ENCODE measurements around the gene HIBCH.
"Not testable (repeated sequence)": the region's sequence is repeated elsewhere in the genome, so short reads cannot be mapped to it uniquely, and the experiment has no call there.

The HIBCH gene

GRCh38 chr2:190304404-190304803 is 15.2 kb downstream of the HIBCH start:
- DNase-seq (ENCODE audit: low spot score) = no peak

GRCh38 chr2:190303647-190304046 is 16.0 kb downstream of the HIBCH start:
- no peak for DNase-seq (ENCODE audit: low spot score)

- no peak for DNase-seq (ENCODE audit: low spot score)
Observed at GRCh38 chr2:190302052-190302451, 17.6 kb downstream of the HIBCH start.

GRCh38 chr2:190301032-190301431 is 18.6 kb downstream of the HIBCH start:
- DNase-seq (ENCODE audit: low spot score) = no peak

- DNase-seq (ENCODE audit: low spot score) = not testable (repeated sequence)
Observed at GRCh38 chr2:190297880-190298279, 21.7 kb downstream of the HIBCH start.

- DNase-seq (ENCODE audit: low spot score) = no peak
Observed at GRCh38 chr2:190283783-190284182, 35.8 kb downstream of the HIBCH start.

- DNase-seq (ENCODE audit: low spot score) = no peak
Observed at GRCh38 chr2:190280565-190281350, 38.9 kb downstream of the HIBCH start.

- DNase-seq (ENCODE audit: low spot score) = not testable (repeated sequence)
Observed at GRCh38 chr2:190279256-190280134, 40.1 kb downstream of the HIBCH start.

GRCh38 chr2:190277234-190278112 is 42.2 kb downstream of the HIBCH start:
- peak; percentile 11 for DNase-seq (ENCODE audit: low spot score)

- DNase-seq (ENCODE audit: low spot score) = no peak
Observed at GRCh38 chr2:190272457-190272842, 47.2 kb downstream of the HIBCH start.

GRCh38 chr2:190271783-190272456 is 47.7 kb downstream of the HIBCH start:
- DNase-seq (ENCODE audit: low spot score) = no peak

- DNase-seq (ENCODE audit: low spot score) = no peak
Observed at GRCh38 chr2:190270298-190270697, 49.3 kb downstream of the HIBCH start.

- not testable (repeated sequence) for DNase-seq (ENCODE audit: low spot score)
Observed at GRCh38 chr2:190269699-190270098, 49.9 kb downstream of the HIBCH start.

- DNase-seq (ENCODE audit: low spot score) = no peak
Observed at GRCh38 chr2:190267302-190267701, 52.3 kb downstream of the HIBCH start.

- DNase-seq (ENCODE audit: low spot score) = no peak
Observed at GRCh38 chr2:190266314-190266713, 53.3 kb downstream of the HIBCH start.

GRCh38 chr2:190261851-190262250 is 57.8 kb downstream of the HIBCH start:
- DNase-seq (ENCODE audit: low spot score) = no peak

GRCh38 chr2:190256087-190256486 is 63.5 kb downstream of the HIBCH start:
- DNase-seq (ENCODE audit: low spot score) = no peak

GRCh38 chr2:190255676-190256075 is 64.0 kb downstream of the HIBCH start:
- no peak for DNase-seq (ENCODE audit: low spot score)

- DNase-seq (ENCODE audit: low spot score) = no peak
Observed at GRCh38 chr2:190254063-190254850, 65.4 kb downstream of the HIBCH start.

- no peak for DNase-seq (ENCODE audit: low spot score)
Observed at GRCh38 chr2:190250421-190250820, 69.2 kb downstream of the HIBCH start.

All from CD4-positive, alpha-beta T cell treated with Interleukin-15 for 4 hours (primary cell).